Mesendoderm (in vitro differentiated cells): ENCODE results near the gene ARHGAP22.

Experiments
- DNase-seq: peaks from one replicate; pipeline ENCODE4 v3.0.0; 2013
- H2AK5ac ChIP-seq: 2 replicates; pipeline ENCODE4 v1.6.1; 2013; ENCODE audit warnings: low read length, inconsistent platforms
- H2BK120ac ChIP-seq: 2 replicates; pipeline ENCODE4 v1.6.1; 2013; ENCODE audit warnings: low read depth, mild to moderate bottlenecking, low read length, moderate library complexity, mixed read lengths
- H2BK15ac ChIP-seq: replicated peaks from 2 replicates; pipeline ENCODE4 v1.6.1; 2013; ENCODE audit warnings: low read depth, mild to moderate bottlenecking, moderate library complexity
- H2BK5ac ChIP-seq: 2 replicates; pipeline ENCODE4 v1.6.1; 2013; ENCODE audit warnings: low read length, inconsistent platforms
- H3K18ac ChIP-seq: 2 replicates; pipeline ENCODE4 v1.6.1; 2013; ENCODE audit warnings: mild to moderate bottlenecking, low read length, mixed read lengths
- H3K23ac ChIP-seq: one replicate; pipeline ENCODE4 v1.6.1; 2013; ENCODE audit warnings: low read length
- H3K27ac ChIP-seq: 2 replicates; pipeline ENCODE4 v1.5.1; 2013; ENCODE audit warnings: low read depth, mild to moderate bottlenecking, inconsistent platforms, low read length, moderate library complexity
- H3K27me3 ChIP-seq: 2 replicates; pipeline ENCODE4 v1.6.1; 2013; ENCODE audit warnings: low read length, control low read depth, mild to moderate bottlenecking, inconsistent platforms; ENCODE audit not compliant: insufficient read depth, poor library complexity
- H3K36me3 ChIP-seq: 2 replicates; pipeline ENCODE4 v1.6.1; 2013; ENCODE audit warnings: low read length, inconsistent platforms; ENCODE audit not compliant: control insufficient read depth, insufficient read depth
- H3K4ac ChIP-seq: one replicate; pipeline ENCODE4 v1.6.1; 2013; ENCODE audit warnings: low read depth, mild to moderate bottlenecking, low read length, moderate library complexity
- H3K4me1 ChIP-seq: 2 replicates; pipeline ENCODE4 v1.6.1; 2013; ENCODE audit warnings: low read depth, low read length, inconsistent platforms; ENCODE audit not compliant: control insufficient read depth
- H3K4me2 ChIP-seq: 2 replicates; pipeline ENCODE4 v1.6.1; 2013; ENCODE audit warnings: low read length
- H3K4me3 ChIP-seq: 2 replicates; pipeline ENCODE4 v1.5.1; 2013; ENCODE audit warnings: mild to moderate bottlenecking, low read length
- H3K56ac ChIP-seq: one replicate; pipeline ENCODE4 v1.6.1; 2013; ENCODE audit warnings: low read length
- H3K79me1 ChIP-seq: 2 replicates; pipeline ENCODE4 v1.6.1; 2013; ENCODE audit warnings: low read length, inconsistent platforms
- H3K79me2 ChIP-seq: 2 replicates; pipeline ENCODE4 v1.6.1; 2013; ENCODE audit warnings: mild to moderate bottlenecking, low read length; ENCODE audit not compliant: control insufficient read depth, insufficient read depth
- H3K9ac ChIP-seq: 2 replicates; pipeline ENCODE4 v1.6.1; 2013; ENCODE audit warnings: low read length, inconsistent platforms
- H4K5ac ChIP-seq: one replicate; pipeline ENCODE4 v1.6.1; 2013; ENCODE audit warnings: low read length
- H4K8ac ChIP-seq: one replicate; pipeline ENCODE4 v1.6.1; 2013; ENCODE audit warnings: low read depth, mild to moderate bottlenecking, control low read depth, low read length, moderate library complexity
- WGBS: extraction: QIAGEN DNeasy Blood & Tissue Kit; methylation state at CpG from one replicate; pipeline ENCODE4 v1.1.7; 2013; ENCODE audit warnings: low lambda C conversion rate, missing lambda C conversion rate; ENCODE audit not compliant: insufficient coverage; ENCODE audit errors: extremely low coverage; 5-methylcytosine and 5-hydroxymethylcytosine counted together

Gene ARHGAP22

GRCh38 chr10:48600645-48601505 lies 4.0 kb downstream of the ARHGAP22 start:
- Histone ChIP-seq H2BK120ac (no peak overlapping the region), H2AK5ac (no peak overlapping the region), H3K56ac (no peak overlapping the region), H3K18ac (no peak overlapping the region), H3K4me3 (no peak overlapping the region), H2BK5ac (no peak overlapping the region), H4K8ac (no peak overlapping the region), H3K9ac (no peak overlapping the region), H2BK15ac (no peak overlapping the region), H3K36me3 (no peaks in the 10 kb centered on the region), H3K27ac (no peak overlapping the region), H3K4ac (no peak overlapping the region), H3K4me1 (no peaks in the 10 kb centered on the region), H3K23ac (no peak overlapping the region), H3K4me2 (no peak overlapping the region), H3K79me1 (no peaks in the 10 kb centered on the region), H4K5ac (no peak overlapping the region), H3K27me3 (no peaks in the 10 kb centered on the region), H3K79me2 (no peaks in the 10 kb centered on the region)
- DNase-seq, result no peak
- no CpG with 5 or more reads among the region's 3 CpGs for WGBS

- H3K27me3 ChIP-seq, result no peaks in the 10 kb centered on the region
- no peak overlapping the region for H3K27ac ChIP-seq
- no peak overlapping the region for H3K9ac ChIP-seq
- DNase-seq, result no peak
- no peak overlapping the region for H3K4me3 ChIP-seq
- no peak overlapping the region for H3K4me2 ChIP-seq
- H3K79me1 ChIP-seq, result no peaks in the 10 kb centered on the region
- no peak overlapping the region for H3K18ac ChIP-seq
- no peak overlapping the region for H4K5ac ChIP-seq
- no peak overlapping the region for H2BK5ac ChIP-seq
- no peak overlapping the region for H4K8ac ChIP-seq
- no peak overlapping the region for H2AK5ac ChIP-seq
- H3K4me1 ChIP-seq, result peaks cover 2% of the 10 kb centered on the region
- H3K56ac ChIP-seq, result no peak overlapping the region
- no peak overlapping the region for H2BK15ac ChIP-seq
- no peaks in the 10 kb centered on the region for H3K79me2 ChIP-seq
- H2BK120ac ChIP-seq, result no peak overlapping the region
- H3K4ac ChIP-seq, result no peak overlapping the region
- H3K23ac ChIP-seq, result no peak overlapping the region
- no peaks in the 10 kb centered on the region for H3K36me3 ChIP-seq
- no CpG with 5 or more reads among the region's 2 CpGs for WGBS
Observed at GRCh38 chr10:48599830-48600134, 5.1 kb downstream of the ARHGAP22 start.

GRCh38 chr10:48598936-48599829 lies 5.7 kb downstream of the ARHGAP22 start:
- Histone ChIP-seq H4K8ac (no peak overlapping the region), H3K4me2 (no peak overlapping the region), H3K23ac (no peak overlapping the region), H3K36me3 (no peaks in the 10 kb centered on the region), H3K9ac (no peak overlapping the region), H2BK120ac (no peak overlapping the region), H3K18ac (no peak overlapping the region), H3K27me3 (no peaks in the 10 kb centered on the region), H3K27ac (no peak overlapping the region), H3K79me2 (no peaks in the 10 kb centered on the region), H2BK15ac (no peak overlapping the region), H2BK5ac (no peak overlapping the region), H3K56ac (no peak overlapping the region), H3K79me1 (no peaks in the 10 kb centered on the region), H2AK5ac (no peak overlapping the region), H3K4me3 (no peak overlapping the region), H4K5ac (no peak overlapping the region), H3K4me1 (peaks cover 5% of the 10 kb centered on the region), H3K4ac (no peak overlapping the region)
- WGBS, result no CpG with 5 or more reads among the region's 6 CpGs
- DNase-seq, result no peak

- no peak overlapping the region for H2BK120ac ChIP-seq
- no peak overlapping the region for H2BK5ac ChIP-seq
Observed at GRCh38 chr10:48598243-48598935, 6.5 kb downstream of the ARHGAP22 start.

GRCh38 chr10:48595539-48595932 lies 9.3 kb downstream of the ARHGAP22 start:
- Histone ChIP-seq H3K4me3 (no peak overlapping the region), H3K27ac (no peak overlapping the region), H4K5ac (no peak overlapping the region), H4K8ac (no peak overlapping the region), H3K9ac (no peak overlapping the region), H2BK15ac (no peak overlapping the region), H2AK5ac (no peak overlapping the region), H3K56ac (no peak overlapping the region), H3K4me1 (peaks cover 5% of the 10 kb centered on the region), H3K23ac (no peak overlapping the region), H3K79me1 (no peaks in the 10 kb centered on the region), H3K18ac (no peak overlapping the region), H3K79me2 (no peaks in the 10 kb centered on the region), H3K27me3 (no peaks in the 10 kb centered on the region), H3K4ac (no peak overlapping the region), H3K4me2 (no peak overlapping the region), H2BK120ac (no peak overlapping the region), H3K36me3 (no peaks in the 10 kb centered on the region), H2BK5ac (no peak overlapping the region)
- no peak for DNase-seq
- no CpG with 5 or more reads among the region's 3 CpGs for WGBS

More at GRCh38 chr10:48598243-48598935, 6.5 kb downstream of the ARHGAP22 start:
- Histone ChIP-seq H3K4me3 (no peak overlapping the region), H3K56ac (no peak overlapping the region), H3K4me1 (peaks cover 5% of the 10 kb centered on the region), H3K4ac (no peak overlapping the region), H3K79me2 (no peaks in the 10 kb centered on the region), H3K18ac (no peak overlapping the region), H3K9ac (no peak overlapping the region), H4K5ac (no peak overlapping the region), H3K23ac (no peak overlapping the region), H3K4me2 (no peak overlapping the region), H3K36me3 (no peaks in the 10 kb centered on the region), H4K8ac (no peak overlapping the region), H3K27ac (no peak overlapping the region), H3K79me1 (no peaks in the 10 kb centered on the region), H3K27me3 (no peaks in the 10 kb centered on the region), H2BK15ac (no peak overlapping the region), H2AK5ac (no peak overlapping the region)
- DNase-seq, result no peak
- WGBS, result no CpG with 5 or more reads among the region's 7 CpGs
